GM21367 (cell line): ENCODE measurements around the gene ATP8A2.
"Not testable (repeated sequence)": the region's sequence is repeated elsewhere in the genome, so short reads cannot be mapped to it uniquely, and the experiment has no call there.

Experiments
- ATAC-seq: cut with Tn5 transposase; IDR thresholded peaks from one replicate; pipeline ENCODE4 v1.9.1; 2021; ENCODE audit not compliant: unreplicated experiment

The ATP8A2 gene

GRCh38 chr13:25762281-25762680, 390.5 kb downstream of the ATP8A2 start:
- ATAC-seq: no peak

DNA sequence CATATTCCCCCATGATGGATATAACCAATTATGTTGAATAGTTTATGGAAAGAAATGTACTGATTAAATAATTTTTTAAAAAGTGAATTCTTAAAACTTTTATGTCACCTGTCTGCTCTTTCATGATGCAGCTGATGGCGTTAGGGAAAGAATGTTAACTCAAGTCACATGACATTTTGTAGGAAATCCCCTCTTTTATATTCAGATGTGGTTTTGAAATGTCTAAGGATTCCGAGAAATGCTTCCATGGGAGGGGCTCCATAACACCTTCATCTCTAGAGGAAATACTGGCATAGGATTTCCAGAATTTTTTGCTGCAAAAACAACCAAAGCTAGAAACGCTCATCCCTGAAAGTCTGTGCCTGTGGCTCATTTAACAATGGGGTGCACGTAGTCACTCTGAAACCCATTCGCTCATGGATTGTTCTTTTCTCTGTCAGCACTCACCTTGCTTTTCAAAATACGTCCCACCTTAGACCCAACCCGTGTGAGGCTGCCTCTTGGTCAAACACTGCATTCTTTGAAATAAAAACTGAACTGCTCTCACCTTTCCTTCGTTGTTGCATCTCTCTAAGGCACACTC, 391.1 kb downstream of the ATP8A2 start:
- no peak for ATAC-seq

- ATAC-seq: no peak
These were observed 392.6 kb downstream of the ATP8A2 start for GRCh38 chr13:25764378-25764777.

DNA sequence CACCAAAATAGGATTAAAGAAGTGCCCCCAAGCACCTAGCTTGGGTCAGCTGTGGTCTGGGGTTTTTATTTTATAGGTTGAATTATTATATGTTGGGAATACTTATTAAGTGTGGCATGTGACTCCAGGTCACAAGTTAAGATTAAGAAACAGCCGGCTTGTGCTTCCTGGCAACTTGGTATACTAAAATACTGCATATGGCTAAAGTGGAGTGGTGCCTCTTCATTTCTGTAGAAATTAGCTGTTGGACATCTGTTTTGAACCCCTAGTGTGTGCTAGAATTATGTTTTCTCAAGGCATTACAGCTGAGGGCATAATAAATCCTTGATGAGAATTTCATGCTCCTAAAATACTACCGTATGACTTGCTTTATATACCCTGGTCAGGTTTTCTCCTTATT, 393.5 kb downstream of the ATP8A2 start:
- ATAC-seq: no peak

DNA sequence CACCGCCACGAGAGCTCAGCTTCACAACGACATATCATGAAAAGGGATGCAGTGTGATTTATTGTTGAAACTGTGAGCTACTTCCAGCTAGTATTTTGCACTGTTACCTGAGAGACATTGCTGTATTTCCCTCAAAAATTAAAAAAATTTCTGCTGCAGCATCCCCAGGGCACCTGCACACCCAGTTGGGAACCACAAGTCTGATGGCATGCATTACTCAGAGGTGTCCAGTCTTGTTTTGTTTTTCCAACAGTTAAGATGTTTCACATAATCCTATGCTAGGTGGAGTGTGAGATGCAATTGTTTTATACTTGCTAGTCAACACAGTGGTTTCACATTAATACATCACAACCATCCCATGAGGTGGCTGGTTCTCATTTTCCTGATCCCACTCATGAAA, 394.8 kb downstream of the ATP8A2 start:
- no peak for ATAC-seq

GRCh38 chr13:25766991-25767390, 395.2 kb downstream of the ATP8A2 start:
- no peak for ATAC-seq

DNA sequence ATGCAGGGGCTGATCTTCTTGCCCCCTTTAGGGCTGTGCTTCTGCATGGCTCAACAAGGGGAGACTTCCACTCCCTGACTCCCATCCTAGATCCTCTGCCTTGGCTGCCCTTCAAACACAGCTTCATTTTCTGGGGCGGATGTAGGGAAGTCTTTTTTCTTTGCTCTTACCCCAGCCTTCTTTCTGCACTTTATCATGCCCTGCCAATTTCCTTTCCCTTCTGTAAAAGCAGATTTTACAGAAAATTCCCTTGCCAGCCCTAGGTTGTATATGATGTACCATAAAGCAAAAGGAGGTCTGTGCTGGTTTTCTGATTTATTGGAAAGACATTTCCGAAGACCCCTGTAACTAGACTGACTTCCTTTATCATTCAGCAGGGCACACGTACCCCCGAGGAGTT, 396.6 kb downstream of the ATP8A2 start:
- ATAC-seq: no peak

DNA sequence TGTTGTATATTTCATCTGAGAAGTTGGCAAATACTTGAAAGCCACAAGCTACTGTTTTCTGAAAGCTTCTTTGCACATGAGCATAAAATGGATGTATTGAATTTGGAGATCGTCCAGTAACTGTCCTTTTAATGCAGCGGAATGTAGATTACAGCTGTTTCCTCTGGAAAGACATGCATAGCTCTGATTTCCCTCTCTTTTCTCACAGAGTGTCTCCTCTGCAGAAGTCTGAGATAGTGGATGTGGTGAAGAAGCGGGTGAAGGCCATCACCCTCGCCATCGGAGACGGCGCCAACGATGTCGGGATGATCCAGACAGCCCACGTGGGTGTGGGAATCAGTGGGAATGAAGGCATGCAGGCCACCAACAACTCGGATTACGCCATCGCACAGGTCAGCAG, 397.1 kb downstream of the ATP8A2 start:
- no peak for ATAC-seq

DNA sequence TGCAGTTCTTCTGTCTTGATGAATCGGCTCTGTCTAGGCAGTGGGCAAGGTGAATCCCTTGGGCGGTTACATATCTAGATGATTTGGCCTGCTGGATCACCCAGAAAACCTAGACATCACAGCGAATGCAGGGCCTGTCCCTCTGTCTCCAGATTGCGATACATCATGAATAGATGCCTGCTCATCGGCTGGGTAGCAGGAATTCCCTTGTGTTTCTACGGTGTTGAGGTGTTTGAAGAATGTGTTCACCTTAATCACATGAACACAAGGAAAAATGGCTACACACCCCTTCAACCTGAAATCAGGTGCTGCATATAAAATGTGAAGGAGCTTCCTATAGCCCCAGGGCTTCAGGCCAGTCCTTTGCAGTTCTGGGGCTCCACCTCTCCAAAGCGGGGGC, 398.8 kb downstream of the ATP8A2 start:
- ATAC-seq: no peak

DNA sequence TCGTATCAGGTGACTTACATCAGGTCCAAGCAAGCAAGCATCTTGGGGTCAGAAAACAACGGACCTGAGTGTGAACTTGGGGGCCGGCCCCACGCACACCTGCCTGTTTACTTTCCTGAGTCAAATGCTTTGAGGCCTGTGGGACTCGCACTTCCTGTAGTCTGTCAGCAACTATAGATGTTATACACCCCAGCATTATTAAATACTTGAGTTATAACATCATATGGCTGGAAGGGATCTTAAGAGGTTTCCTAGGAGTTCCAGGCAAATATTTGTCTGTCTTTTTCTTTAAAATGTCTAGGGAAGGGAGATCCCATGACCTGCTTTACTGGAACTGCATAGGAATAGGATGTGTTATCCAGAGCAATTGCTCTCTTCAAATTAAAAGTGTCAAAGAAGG, 399.4 kb downstream of the ATP8A2 start:
- no peak for ATAC-seq

DNA sequence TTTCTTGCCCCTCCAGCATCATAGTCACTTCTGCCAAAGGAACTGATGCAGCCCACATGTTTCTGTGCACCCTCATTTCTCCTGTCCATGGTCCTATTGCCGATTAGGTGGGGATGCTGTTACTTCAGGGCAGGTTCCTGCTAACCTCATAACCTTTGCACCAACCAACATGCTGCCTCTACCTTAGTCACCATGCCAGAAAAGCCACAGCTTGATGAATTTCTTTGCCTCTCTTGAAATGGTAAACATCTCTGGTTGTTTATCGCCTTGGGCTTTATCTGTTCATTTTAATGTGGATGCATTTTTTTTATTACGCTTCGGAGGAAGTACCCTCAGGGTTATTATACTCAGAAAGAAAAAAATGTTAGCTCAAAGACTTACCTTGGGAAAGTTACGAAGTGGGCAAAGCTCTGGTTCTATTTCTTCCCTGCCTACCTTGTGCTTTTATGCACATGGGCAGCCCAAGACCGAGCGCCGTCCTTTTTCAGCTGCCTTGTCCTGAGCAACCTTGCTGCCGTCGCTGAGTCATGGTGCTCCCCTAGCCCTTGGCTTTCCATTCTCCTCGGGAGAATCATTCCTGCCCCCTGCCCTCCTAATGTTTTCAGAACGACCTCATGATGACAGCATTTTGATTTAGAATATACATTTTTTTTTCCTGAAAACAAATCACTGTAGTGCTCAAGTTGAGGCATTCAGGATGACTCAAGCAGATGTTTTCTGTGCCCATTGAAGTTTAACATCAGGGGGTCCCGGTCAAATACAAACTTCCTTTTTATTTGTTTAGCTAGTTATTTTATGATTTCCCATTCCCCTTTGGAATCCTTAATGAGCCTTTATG, 400.1 kb downstream of the ATP8A2 start:
- ATAC-seq: no peak

DNA sequence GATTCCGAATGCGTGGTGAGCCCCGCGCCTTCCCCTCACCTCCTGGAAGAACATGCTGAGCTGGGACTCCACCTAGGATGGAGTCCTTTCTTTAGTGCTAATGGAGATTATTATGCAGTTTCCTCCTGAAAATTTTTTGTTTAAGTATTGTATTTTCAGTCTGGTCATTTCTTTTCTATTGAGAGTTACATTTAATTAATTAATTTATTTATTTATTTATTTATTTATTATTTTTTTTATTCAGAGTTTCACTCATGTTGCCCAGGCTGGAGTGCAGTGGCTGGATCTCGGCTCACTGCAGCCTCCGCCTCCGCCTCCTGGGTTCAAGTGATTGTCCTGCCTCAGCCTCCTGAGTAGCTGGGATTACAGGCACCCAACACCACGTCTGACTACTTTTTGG, 400.8 kb downstream of the ATP8A2 start:
- ATAC-seq: not testable (repeated sequence)

DNA sequence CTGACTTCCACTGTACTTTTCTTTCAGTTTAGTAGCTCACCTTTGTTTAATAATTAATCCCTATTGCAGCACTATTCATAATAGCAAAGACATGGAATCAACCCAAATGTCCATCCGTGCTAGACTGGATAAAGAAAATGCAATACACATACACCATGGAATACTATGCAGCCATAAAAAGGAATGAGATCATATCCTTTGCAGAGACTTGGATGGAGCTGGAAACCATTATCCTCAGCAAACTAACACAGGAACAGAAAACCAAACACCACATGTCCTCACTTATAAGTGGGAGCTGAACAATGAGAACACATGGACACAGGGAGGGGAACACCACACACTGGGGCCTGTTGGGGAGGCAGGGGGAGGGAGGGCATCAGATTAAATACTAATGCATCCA, 402.3 kb downstream of the ATP8A2 start:
- not testable (repeated sequence) for ATAC-seq

GRCh38 chr13:25775275-25775674, 403.5 kb downstream of the ATP8A2 start:
- ATAC-seq: no peak

DNA sequence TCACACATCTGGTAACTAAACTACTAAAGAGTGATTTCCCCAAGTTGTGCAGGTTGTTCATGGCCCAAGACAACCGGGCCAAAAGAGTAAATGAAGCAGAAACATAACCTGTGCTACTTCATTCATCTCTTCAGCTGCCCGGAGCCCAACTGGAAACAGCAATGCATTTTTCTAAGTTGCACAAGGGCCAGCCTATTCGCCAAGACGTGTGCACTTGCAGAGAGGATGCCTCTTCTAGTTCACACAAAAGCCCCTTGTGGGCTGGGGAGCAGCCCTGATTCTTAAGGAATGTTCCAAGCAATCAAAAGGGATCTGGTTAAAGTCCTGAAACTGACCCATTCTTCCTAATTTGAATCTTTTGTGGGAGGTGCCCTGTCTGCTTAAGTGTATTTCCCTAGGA, 404.2 kb downstream of the ATP8A2 start:
- ATAC-seq: no peak

DNA sequence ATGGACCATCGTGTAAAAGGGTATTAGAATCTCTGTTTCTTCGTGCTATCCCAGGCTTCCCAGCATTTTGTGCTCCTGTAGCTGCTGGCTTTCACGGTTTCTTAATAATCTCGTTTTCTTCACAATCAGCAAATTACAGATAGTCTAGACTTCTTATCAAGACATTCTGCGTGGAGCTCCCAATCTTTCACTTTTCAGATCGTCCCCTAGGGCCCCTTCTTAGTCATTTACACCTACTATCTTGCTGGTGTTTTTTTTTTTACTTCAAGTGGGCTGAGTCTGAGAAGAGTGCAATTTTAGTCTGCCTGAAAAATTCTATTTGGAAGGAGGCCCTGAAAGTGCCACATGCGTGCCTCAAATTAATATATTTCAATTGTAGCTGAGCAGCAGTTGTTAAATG, 404.9 kb downstream of the ATP8A2 start:
- ATAC-seq: no peak

DNA sequence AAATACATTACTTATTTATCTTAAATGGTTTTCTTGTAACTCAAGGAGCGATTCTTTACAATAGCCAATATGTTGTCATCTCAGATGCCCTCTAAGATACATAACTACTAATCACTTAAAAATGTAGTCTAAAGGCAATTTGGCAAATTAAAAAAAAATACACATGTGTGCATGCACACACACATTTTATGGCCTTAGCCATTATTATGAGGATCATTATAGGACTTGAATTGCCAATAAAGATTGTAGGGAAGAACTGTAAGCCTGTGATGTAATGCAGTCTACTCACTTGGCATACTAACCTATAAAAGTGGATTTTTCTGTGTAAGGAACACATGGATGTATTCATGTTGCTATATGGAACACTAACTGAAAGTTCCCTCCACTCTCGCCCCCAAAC, 405.7 kb downstream of the ATP8A2 start:
- no peak for ATAC-seq

DNA sequence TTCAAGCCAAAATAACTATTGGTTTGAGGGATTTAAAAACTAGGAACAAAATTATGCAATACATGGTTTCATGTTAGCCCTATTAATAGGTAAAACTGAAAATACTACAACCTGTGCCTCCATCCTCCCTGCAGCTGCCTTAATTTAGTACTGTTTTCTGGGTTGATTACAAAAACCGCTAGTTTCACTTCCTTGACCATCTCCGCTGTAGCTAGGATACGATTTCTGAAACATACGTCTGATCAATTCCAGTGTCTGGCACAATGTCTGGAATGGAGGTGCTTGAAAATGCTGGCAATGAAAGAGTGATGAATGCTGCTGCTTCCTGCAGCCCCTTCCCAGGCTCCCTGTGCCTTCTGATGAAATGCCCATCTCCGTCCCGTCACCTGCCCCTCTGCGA, 406.6 kb downstream of the ATP8A2 start:
- ATAC-seq: no peak

DNA sequence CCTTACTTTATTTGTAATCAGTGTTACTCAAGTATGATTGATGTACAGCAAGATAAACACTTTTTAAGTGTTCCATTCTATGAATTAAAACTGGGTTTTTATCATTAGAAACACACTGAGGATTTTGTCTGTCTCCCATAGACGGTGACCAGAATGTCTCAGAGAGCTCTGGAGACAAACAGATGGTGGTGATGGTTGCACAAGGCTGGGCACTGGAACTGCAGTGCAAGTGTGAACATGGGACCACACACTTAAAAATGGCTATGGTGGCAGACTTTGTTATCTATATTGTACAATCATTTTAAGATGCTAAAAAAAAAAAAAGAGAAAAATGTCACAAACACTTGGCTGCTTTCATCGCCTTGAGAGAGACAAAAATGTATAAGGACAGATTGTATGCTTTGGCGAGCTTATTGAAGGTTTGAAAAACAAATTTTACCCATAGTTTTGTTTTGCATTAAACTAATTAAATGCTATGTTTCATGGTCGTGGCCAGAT, 407.1 kb downstream of the ATP8A2 start:
- ATAC-seq: no peak

DNA sequence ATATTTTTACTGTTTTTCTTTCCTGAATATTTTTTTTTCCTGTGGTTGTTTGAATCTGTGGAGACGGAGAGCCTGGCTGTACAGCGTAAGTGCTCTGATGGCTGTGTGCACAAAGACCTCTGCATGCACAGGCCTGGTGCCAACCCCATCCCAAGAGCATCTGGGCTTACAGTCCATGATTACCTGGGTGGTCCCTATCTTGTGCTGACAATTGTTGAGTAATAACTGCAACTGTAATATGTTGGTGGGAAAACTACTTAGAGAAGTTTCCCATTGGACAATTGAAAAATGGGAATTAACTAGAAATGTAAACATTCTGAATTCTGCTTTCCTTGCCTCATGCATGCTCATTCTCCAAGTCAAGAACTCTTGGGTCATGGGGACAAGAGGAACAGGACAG, 411.3 kb downstream of the ATP8A2 start:
- ATAC-seq: no peak

DNA sequence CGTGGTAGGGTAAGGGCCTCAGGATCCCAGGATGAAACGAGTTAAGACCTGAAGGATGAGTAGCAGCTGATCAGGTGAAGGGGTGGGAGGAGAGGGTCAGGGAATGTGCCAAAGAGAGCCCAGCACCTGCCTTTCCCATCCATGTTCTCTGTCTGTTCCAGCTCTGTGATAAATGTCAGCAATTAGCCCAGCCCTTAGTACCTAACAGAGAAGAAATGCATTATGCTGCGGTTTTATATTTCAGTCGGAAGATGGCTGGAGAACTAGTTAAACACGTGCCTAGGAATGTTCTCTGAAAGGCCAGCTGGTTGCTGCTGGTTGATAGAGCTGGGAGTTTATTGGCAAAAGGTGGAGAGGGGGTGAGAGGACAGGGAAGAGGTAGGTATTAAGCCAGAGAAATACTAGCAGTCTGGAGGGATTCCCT, 411.8 kb downstream of the ATP8A2 start:
- no peak for ATAC-seq

GRCh38 chr13:25784119-25784518, 412.3 kb downstream of the ATP8A2 start:
- no peak for ATAC-seq

DNA sequence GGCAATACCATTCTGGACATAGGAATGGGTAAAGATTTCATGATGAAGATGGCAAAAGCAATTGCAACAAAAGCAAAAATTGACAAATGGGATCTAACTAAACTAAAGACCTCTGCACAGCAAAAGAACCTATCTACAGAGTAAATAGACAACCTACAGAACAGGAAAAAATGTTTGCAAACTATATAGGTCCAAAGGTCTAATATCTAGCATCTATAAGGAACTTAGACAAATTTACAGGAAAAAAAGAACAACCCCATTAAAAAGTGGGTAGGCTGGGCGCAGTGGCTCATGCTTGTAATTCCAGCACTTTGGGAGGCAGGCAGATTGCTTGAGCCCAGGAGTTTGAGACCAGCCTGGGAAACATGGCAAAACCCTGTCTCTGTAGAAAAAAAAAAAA, 418.4 kb downstream of the ATP8A2 start:
- ATAC-seq: not testable (repeated sequence)
